ENCODE results near the gene TUBA3E.
"Not testable (repeated sequence)": the region's sequence is repeated elsewhere in the genome, so short reads cannot be mapped to it uniquely, and the experiment has no call there.

DNA sequence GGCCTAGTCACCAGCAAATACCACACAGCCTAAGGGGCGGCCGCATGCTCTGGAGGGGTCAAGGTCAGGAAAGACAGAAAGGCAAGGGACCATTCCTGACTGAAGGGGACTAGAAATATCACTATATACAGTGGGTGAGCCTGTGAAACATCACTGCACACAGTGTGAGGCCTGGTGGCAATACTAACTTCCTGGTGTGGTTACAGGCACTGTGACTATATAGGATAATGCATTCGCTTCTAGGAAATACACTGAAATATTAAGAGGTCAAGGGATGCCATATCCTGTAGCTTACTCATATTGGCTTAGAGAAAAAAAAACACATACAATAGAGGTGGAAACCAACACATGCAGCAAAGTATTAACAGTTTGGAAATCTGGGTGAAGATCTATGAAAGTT is 29.1 kb downstream of the TUBA3E start:
- TF ChIP-seq ZNF274 (IDR thresholded peaks at IDR 0.05; ENCODE audit: low read depth, low read length); YY1 (IDR thresholded peaks at IDR 0.05; ENCODE audit: insufficient read depth, insufficient read length); SUZ12 (IDR thresholded peaks at IDR 0.05; ENCODE audit: extremely low read depth, insufficient read depth, insufficient read length): not testable (repeated sequence)
